GM06990 (cell line): Measurements from ENCODE around the gene NCCRP1.

ENCODE experiments used
- DNase-seq: peaks from one replicate; pipeline ENCODE4 v3.0.0-alpha.2; 2011; ENCODE audit not compliant: insufficient read length; ENCODE audit errors: extremely low read depth
- H3K27me3 ChIP-seq: replicated peaks from 2 replicates; pipeline ENCODE4 v1.6.0; 2011; ENCODE audit warnings: low read length; ENCODE audit not compliant: control insufficient read depth, insufficient read depth
- H3K36me3 ChIP-seq: 2 replicates; pipeline ENCODE4 v1.5.1; 2011; ENCODE audit warnings: low read length; ENCODE audit not compliant: control insufficient read depth, insufficient read depth
- H3K4me3 ChIP-seq: replicated peaks from 2 replicates; pipeline ENCODE4 v1.5.1; 2011; ENCODE audit warnings: low read depth, mild to moderate bottlenecking, control low read depth, low read length
- TF ChIP-seq, protein P1 (sequence below): IDR thresholded peaks from 2 replicates; pipeline ENCODE4 v1.5.1; 2011; ENCODE audit warnings: low read length, control low read depth, mild to moderate bottlenecking, inconsistent platforms; ENCODE audit not compliant: insufficient read depth, poor library complexity, severe bottlenecking

NCCRP1 gene

DNA sequence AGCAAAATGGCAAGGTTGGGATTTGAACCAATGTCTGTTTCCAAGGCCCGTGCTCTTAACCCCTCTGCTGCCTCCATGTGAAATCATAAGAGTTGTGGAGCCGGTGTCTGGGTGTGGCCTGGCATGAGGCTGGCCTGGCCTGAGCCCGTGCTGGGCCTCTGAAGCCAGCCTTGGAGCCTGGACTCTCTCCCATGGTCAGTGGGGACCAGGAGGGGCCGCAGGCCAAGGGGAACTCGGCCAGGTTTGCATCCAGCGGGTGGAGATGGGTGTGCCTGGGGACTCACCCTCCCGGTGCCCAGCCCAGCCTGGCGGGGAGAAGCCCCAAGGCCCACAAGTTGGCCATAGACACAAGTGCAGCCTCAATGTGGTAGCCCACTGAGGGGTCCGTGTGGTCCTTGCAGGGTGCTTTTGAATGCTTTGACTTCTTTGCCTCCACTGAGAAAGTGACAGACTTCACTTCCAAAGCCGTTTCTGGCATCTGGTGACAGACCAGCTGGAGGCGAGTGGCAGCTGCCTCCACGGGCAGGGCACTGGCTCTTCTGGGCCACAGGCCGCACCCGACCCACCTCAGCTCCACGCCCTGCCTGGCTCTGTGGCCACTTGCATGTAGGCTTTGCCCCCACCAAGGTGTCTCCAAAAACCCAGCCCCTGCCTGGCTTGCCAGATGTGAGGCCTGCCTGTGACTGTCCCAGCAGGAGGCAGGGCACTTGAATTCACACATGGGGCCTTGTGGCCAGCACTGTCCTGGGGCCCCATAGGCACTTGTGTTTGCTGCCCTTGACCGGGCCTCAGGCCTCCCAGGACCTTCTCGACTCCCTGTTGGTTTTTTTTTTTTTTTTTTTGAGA is 26.2 kb upstream of the NCCRP1 start:
- TF ChIP-seq, protein P1, sequence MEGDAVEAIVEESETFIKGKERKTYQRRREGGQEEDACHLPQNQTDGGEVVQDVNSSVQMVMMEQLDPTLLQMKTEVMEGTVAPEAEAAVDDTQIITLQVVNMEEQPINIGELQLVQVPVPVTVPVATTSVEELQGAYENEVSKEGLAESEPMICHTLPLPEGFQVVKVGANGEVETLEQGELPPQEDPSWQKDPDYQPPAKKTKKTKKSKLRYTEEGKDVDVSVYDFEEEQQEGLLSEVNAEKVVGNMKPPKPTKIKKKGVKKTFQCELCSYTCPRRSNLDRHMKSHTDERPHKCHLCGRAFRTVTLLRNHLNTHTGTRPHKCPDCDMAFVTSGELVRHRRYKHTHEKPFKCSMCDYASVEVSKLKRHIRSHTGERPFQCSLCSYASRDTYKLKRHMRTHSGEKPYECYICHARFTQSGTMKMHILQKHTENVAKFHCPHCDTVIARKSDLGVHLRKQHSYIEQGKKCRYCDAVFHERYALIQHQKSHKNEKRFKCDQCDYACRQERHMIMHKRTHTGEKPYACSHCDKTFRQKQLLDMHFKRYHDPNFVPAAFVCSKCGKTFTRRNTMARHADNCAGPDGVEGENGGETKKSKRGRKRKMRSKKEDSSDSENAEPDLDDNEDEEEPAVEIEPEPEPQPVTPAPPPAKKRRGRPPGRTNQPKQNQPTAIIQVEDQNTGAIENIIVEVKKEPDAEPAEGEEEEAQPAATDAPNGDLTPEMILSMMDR: no peak
- no peak overlapping the region for H3K4me3 ChIP-seq
- no peak for DNase-seq
- H3K27me3 ChIP-seq: no peaks in the 10 kb centered on the region
- H3K36me3 ChIP-seq: peaks cover 4% of the 10 kb centered on the region

GRCh38 chr19:39171479-39172465 is 25.0 kb upstream of the NCCRP1 start:
- no peaks in the 10 kb centered on the region for H3K27me3 ChIP-seq
- peaks cover 7% of the 10 kb centered on the region for H3K36me3 ChIP-seq
- TF ChIP-seq, protein P1: no peak
- no peak overlapping the region for H3K4me3 ChIP-seq
- no peak for DNase-seq

DNA sequence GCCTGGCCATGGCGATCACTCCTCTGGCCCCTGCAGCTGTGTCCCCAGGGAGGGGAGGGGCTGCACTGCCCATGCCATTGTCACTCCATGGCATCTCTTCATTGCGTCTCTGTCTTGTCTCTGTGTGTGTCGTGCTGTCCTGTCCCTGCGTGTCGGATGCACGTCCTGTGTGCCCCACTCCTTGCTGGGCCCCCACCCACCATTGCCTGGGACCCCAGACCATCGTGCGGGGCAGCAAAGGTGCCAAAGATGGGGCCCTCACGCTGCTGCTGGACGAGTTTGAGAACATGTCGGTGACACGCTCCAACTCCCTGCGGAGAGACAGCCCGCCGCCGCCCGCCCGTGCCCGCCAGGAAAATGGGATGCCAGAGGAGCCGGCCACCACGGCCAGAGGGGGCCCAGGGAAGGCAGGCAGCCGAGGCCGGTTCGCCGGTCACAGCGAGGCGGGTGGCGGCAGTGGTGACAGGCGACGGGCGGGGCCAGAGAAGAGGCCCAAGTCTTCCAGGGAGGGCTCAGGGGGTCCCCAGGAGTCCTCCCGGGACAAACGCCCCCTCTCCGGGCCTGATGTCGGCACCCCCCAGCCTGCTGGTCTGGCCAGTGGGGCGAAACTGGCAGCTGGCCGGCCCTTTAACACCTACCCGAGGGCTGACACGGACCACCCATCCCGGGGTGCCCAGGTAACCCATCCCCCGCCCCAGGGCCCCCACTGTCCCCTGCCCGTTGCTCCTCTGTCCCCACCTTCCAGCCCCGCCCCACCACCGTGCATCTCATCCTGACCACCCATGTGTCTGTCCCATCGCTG is 23.9 kb upstream of the NCCRP1 start:
- TF ChIP-seq, protein P1: no peak
- H3K4me3 ChIP-seq: no peak overlapping the region
- H3K36me3 ChIP-seq: peaks cover 7% of the 10 kb centered on the region
- DNase-seq: no peak
- H3K27me3 ChIP-seq: no peaks in the 10 kb centered on the region

DNA sequence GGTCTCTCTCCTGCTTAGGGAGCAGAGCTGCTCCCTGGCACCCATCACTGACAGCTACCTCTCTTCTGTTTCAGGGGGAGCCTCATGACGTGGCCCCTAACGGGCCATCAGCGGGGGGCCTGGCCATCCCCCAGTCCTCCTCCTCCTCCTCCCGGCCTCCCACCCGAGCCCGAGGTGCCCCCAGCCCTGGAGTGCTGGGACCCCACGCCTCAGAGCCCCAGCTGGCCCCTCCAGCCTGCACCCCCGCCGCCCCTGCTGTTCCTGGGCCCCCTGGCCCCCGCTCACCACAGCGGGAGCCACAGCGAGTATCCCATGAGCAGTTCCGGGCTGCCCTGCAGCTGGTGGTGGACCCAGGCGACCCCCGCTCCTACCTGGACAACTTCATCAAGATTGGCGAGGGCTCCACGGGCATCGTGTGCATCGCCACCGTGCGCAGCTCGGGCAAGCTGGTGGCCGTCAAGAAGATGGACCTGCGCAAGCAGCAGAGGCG is 23.2 kb upstream of the NCCRP1 start:
- peaks cover 7% of the 10 kb centered on the region for H3K36me3 ChIP-seq
- no peak overlapping the region for H3K4me3 ChIP-seq
- no peaks in the 10 kb centered on the region for H3K27me3 ChIP-seq
- no peak for DNase-seq
- TF ChIP-seq, protein P1: no peak

- DNase-seq: no peak
- Histone ChIP-seq H3K27me3 (no peaks in the 10 kb centered on the region), H3K36me3 (peaks cover 7% of the 10 kb centered on the region), H3K4me3 (no peak overlapping the region)
- TF ChIP-seq, protein P1: no peak
Observed at GRCh38 chr19:39174142-39174541, 22.6 kb upstream of the NCCRP1 start.
